Stomach (tissue), 4 donors: ENCODE results near the gene NUP98.

Experiments used
- CTCF ChIP-seq, 7 experiments: fragments of 450-650 bp in 4 of 7; fragments of 200-600 bp in 3 of 7; sonication (generic) in 3 of 7; IDR thresholded peaks; one replicate each; pipeline ENCODE4 v1.5.1; 2016 to 2019; ENCODE audit warnings: antibody characterized with exemption in 7 of 7, control low read depth in 2 of 7, mild to moderate bottlenecking in 1 of 7
- POLR2A ChIP-seq, 4 donors: fragments of 450-650 bp; IDR thresholded peaks; one replicate each; pipeline ENCODE4 v1.6.1; 2016; ENCODE audit warnings: antibody characterized with exemption in 4 of 4, control low read depth in 2 of 4, mild to moderate bottlenecking in 1 of 4, moderate library complexity in 1 of 4

- TF ChIP-seq CTCF (IDR thresholded peaks at IDR 0.05): no peak
- TF ChIP-seq POLR2A (IDR thresholded peaks at IDR 0.05): no peak
Observed at GRCh38 chr11:3660960-3661359, 136.4 kb downstream of the NUP98 start.
